CD4-positive, alpha-beta memory T cell (primary cell): ENCODE data around the gene KRT76. TPM values are rescaled to one million over a fixed set of nuclear protein-coding genes. Genes with fewer than 3 reads are reported as not detected.

ENCODE experiments used
- CTCF ChIA-PET: fragments of 350-600 bp; sonication (Branson Sonifier 250); formaldehyde crosslinking; loops from one replicate; lab custom pipeline; 2021; ENCODE audit warnings: inconsistent platforms; ENCODE audit not compliant: partially characterized antibody; lab: Charles Lee
- POLR2A ChIA-PET: fragments of 350-600 bp; sonication (Branson Sonifier 250); formaldehyde crosslinking; loops from one replicate; lab custom pipeline; 2021; ENCODE audit not compliant: partially characterized antibody; lab: Charles Lee
- DNase-seq, 5 donors: peaks; one replicate each; pipeline versions ENCODE4 v3.0.0 to v3.0.0-alpha.2; 2020 to 2022; ENCODE audit warnings: mixed read lengths in 1 of 5
- H3K27ac ChIP-seq: one replicate; pipeline ENCODE4 v1.7.0; 2013; ENCODE audit warnings: low read depth, low read length
- H3K27me3 ChIP-seq: 2 replicates; pipeline ENCODE4 v1.7.0; 2013; ENCODE audit warnings: mild to moderate bottlenecking, low read length, moderate library complexity; ENCODE audit not compliant: insufficient read depth
- H3K36me3 ChIP-seq: 2 replicates; pipeline ENCODE4 v1.7.0; 2013; ENCODE audit warnings: mild to moderate bottlenecking, low read length, moderate library complexity; ENCODE audit not compliant: insufficient read depth
- H3K4me1 ChIP-seq: 2 replicates; pipeline ENCODE4 v1.7.0; 2013; ENCODE audit warnings: mild to moderate bottlenecking, low read length, moderate library complexity; ENCODE audit not compliant: insufficient read depth
- H3K4me3 ChIP-seq, 2 donors: one replicate each; pipeline ENCODE4 v1.7.0; 2013; ENCODE audit warnings: low read length in 2 of 2, mild to moderate bottlenecking in 1 of 2
- H3K9me3 ChIP-seq, 2 donors: one replicate each; pipeline ENCODE4 v1.7.0; 2013; ENCODE audit warnings: low read length in 2 of 2, control low read depth in 1 of 2; ENCODE audit not compliant: control insufficient read depth in 1 of 2
- H3K27ac Mint-ChIP-seq, 7 donors: one replicate each; pipeline ENCODE4 v1.8.0; 2020 to 2021; ENCODE audit warnings: mixed read lengths in 7 of 7, mild to moderate bottlenecking in 6 of 7, inconsistent platforms in 3 of 7, moderate library complexity in 3 of 7
- H3K27me3 Mint-ChIP-seq, 2 donors: one replicate each; pipeline ENCODE4 v1.8.0; 2020 to 2021; ENCODE audit warnings: mixed read lengths in 2 of 2
- H3K36me3 Mint-ChIP-seq, 2 donors: one replicate each; pipeline ENCODE4 v1.8.0; 2020 to 2021; ENCODE audit warnings: mixed read lengths in 2 of 2, inconsistent platforms in 1 of 2, mild to moderate bottlenecking in 1 of 2
- H3K4me1 Mint-ChIP-seq, 4 donors: one replicate each; pipeline ENCODE4 v1.8.0; 2020 to 2021; ENCODE audit warnings: mixed read lengths in 4 of 4, mild to moderate bottlenecking in 1 of 4
- H3K4me3 Mint-ChIP-seq, 8 donors: one replicate each; pipeline ENCODE4 v1.8.0; 2020 to 2021; ENCODE audit warnings: mixed read lengths in 8 of 8, mild to moderate bottlenecking in 7 of 8, moderate library complexity in 6 of 8, inconsistent platforms in 3 of 8
- H3K9me3 Mint-ChIP-seq, 8 donors: one replicate each; pipeline ENCODE4 v1.8.0; 2020 to 2021; ENCODE audit warnings: mixed read lengths in 8 of 8, mild to moderate bottlenecking in 5 of 8, inconsistent platforms in 3 of 8, moderate library complexity in 1 of 8
- intact Hi-C: fragments of 100-400 bp; cut with micrococcal nuclease; formaldehyde crosslinking; loops from one replicate; pipeline ENCODE4 v1.15.1; 2023
- polyA plus RNA-seq, 2 donors: library from polyadenylated mRNA; unstranded; fragments of 300-500 nt; fragmentation: Illumina TruSeq; gene quantifications; one replicate each; pipeline ENCODE4 v1.2.3, GENCODE V29; 2021
- total RNA-seq, 2 experiments: library from RNA; stranded (reverse); gene quantifications; one replicate each; pipeline ENCODE4 v1.2.3, GENCODE V29; 2021

Gene KRT76
- total and polyA plus RNA-seq, 4 experiments from 2014 or later, result not detected

DNA sequence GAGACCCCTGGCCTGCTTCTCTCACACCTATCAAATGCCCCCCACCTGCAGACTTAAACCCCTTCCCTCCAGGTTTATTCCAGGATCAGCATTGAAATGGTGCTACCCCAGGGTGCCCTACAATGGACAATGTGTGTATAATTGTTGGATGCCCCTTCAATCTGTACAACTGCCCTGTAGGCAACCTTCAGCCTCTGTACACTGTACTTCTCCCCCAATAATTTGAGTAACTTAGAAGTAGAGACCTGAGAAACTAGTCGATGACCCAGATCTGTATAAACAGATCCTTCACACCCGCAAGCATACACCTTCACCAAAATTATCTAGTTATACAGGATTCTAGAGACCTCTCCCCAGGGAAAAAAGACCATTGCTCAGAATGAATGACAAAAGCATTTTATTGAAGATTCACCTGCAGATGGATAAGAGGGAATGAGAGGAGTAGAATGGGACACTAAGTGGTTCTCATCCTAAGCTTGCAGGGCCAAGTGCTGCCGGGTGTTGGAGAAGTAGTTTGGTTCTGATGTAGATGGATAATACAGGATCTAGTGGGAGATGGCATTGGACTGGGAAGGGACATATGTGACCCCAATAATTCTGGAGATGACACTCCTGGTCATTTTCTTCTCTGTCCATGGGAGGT is 29.1 kb upstream of the KRT76 start:
- no peak overlapping the region for H3K27ac ChIP-seq
- no peaks in the 10 kb centered on the region for H3K4me1 Mint-ChIP-seq
- H3K36me3 ChIP-seq, result no peaks in the 10 kb centered on the region
- intact Hi-C loops, result no loop called here
- POLR2A ChIA-PET, result no interaction called here
- DNase-seq, result no peak
- no peaks in the 10 kb centered on the region for H3K36me3 Mint-ChIP-seq
- H3K27me3 ChIP-seq, result no peaks in the 10 kb centered on the region
- H3K9me3 ChIP-seq, result no peaks in the 10 kb centered on the region
- H3K4me1 ChIP-seq, result no peaks in the 10 kb centered on the region
- H3K4me3 ChIP-seq, result no peak overlapping the region
- CTCF ChIA-PET, result no interaction called here
- H3K9me3 Mint-ChIP-seq, result no peaks in the 10 kb centered on the region
- H3K27me3 Mint-ChIP-seq, result peaks cover 0 to 11% of the 10 kb centered on the region in 2 donors
- no peak overlapping the region for H3K27ac Mint-ChIP-seq
- H3K4me3 Mint-ChIP-seq, result no peak overlapping the region

- H3K27me3 Mint-ChIP-seq, result peaks cover 0 to 13% of the 10 kb centered on the region in 2 donors
- no peaks in the 10 kb centered on the region for H3K4me1 Mint-ChIP-seq
- no peaks in the 10 kb centered on the region for H3K36me3 Mint-ChIP-seq
- Histone ChIP-seq H3K36me3 (no peaks in the 10 kb centered on the region), H3K27ac (no peak overlapping the region), H3K9me3 (no peaks in the 10 kb centered on the region), H3K4me1 (no peaks in the 10 kb centered on the region), H3K27me3 (no peaks in the 10 kb centered on the region), H3K4me3 (no peak overlapping the region)
- intact Hi-C loops, result no loop called here
- no peak overlapping the region for H3K4me3 Mint-ChIP-seq
- H3K27ac Mint-ChIP-seq, result no peak overlapping the region
- H3K9me3 Mint-ChIP-seq, result no peaks in the 10 kb centered on the region
- CTCF ChIA-PET, result no interaction called here
- no peak for DNase-seq
- POLR2A ChIA-PET, result no interaction called here
These were observed 28.6 kb upstream of the KRT76 start for GRCh38 chr12:52805739-52806138.

GRCh38 chr12:52805000-52805399 is 27.9 kb upstream of the KRT76 start:
- no peak overlapping the region for H3K4me3 ChIP-seq
- DNase-seq, result no peak
- H3K4me3 Mint-ChIP-seq, result no peak overlapping the region
- CTCF ChIA-PET, result no interaction called here
- H3K27me3 ChIP-seq, result no peaks in the 10 kb centered on the region
- intact Hi-C loops, result no loop called here
- H3K36me3 ChIP-seq, result no peaks in the 10 kb centered on the region
- no peak overlapping the region for H3K27ac ChIP-seq
- POLR2A ChIA-PET, result no interaction called here
- H3K27me3 Mint-ChIP-seq, result peaks cover 0 to 13% of the 10 kb centered on the region in 2 donors
- H3K9me3 ChIP-seq, result no peaks in the 10 kb centered on the region
- H3K36me3 Mint-ChIP-seq, result no peaks in the 10 kb centered on the region
- no peaks in the 10 kb centered on the region for H3K9me3 Mint-ChIP-seq
- H3K4me1 ChIP-seq, result no peaks in the 10 kb centered on the region
- no peak overlapping the region for H3K27ac Mint-ChIP-seq
- H3K4me1 Mint-ChIP-seq, result no peaks in the 10 kb centered on the region

GRCh38 chr12:52802442-52802841 is 25.3 kb upstream of the KRT76 start:
- POLR2A ChIA-PET, result no interaction called here

GRCh38 chr12:52801773-52802172 is 24.6 kb upstream of the KRT76 start:
- Mint-ChIP-seq H3K4me1 (no peaks in the 10 kb centered on the region), H3K27ac (no peak overlapping the region)

More at GRCh38 chr12:52802442-52802841, 25.3 kb upstream of the KRT76 start:
- Histone ChIP-seq H3K36me3 (no peaks in the 10 kb centered on the region), H3K4me1 (no peaks in the 10 kb centered on the region), H3K27ac (no peak overlapping the region), H3K9me3 (no peaks in the 10 kb centered on the region), H3K27me3 (no peaks in the 10 kb centered on the region), H3K4me3 (no peak overlapping the region)
- H3K4me3 Mint-ChIP-seq, result no peak overlapping the region
- H3K36me3 Mint-ChIP-seq, result no peaks in the 10 kb centered on the region
- intact Hi-C loops, result no loop called here
- H3K4me1 Mint-ChIP-seq, result no peaks in the 10 kb centered on the region
- CTCF ChIA-PET, result no interaction called here
- H3K27ac Mint-ChIP-seq, result no peak overlapping the region
- no peak for DNase-seq
- H3K27me3 Mint-ChIP-seq, result peaks cover 2 to 5% of the 10 kb centered on the region in 2 donors
- peaks cover 0 to 2% (median 0%) of the 10 kb centered on the region in 8 donors for H3K9me3 Mint-ChIP-seq

DNA sequence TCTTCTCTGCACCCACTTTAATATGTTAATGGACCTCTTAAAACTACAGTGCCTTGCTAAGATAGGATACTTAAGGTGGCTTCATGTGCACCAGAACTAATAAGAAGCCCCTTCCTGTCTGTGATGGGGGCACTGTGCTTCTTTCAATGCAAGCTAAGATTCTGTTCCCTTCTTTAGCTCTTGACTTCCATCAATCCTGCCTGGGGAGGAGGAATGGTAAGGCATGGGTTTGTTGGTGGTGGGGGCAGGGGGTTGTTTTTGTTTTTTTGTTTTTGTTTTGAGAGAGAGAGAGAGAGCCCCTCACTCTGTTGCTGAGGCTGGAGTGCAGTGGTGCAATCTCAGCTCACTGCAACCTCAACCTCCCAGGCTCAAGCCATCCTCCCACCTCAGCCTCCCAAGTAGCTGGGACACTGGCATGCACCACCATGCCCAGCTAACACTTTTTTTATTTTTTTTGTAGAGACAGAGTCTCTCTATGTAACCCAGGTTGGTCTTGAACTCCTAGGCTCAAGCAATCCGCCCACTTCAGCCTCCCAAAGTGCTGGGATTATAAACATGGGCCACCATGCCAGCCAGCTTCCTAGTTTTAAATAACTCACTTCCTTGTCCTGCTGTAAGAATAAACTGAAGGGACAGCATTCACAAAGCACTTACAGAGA is 23.2 kb upstream of the KRT76 start:
- no peak overlapping the region for H3K27ac Mint-ChIP-seq
- Histone ChIP-seq H3K4me3 (no peak overlapping the region), H3K9me3 (no peaks in the 10 kb centered on the region), H3K36me3 (no peaks in the 10 kb centered on the region), H3K27ac (no peak overlapping the region), H3K27me3 (no peaks in the 10 kb centered on the region), H3K4me1 (no peaks in the 10 kb centered on the region)
- intact Hi-C loops, result no loop called here
- H3K4me3 Mint-ChIP-seq, result no peak overlapping the region
- H3K9me3 Mint-ChIP-seq, result peaks cover 0 to 2% (median 0%) of the 10 kb centered on the region in 8 donors
- DNase-seq, result no peak
- CTCF ChIA-PET, result interaction anchor here (1.0 kb wide), 1 partner anchor 85 kb away, joined by 3 read pairs; no protein-coding TSS in a partner anchor
- no peaks in the 10 kb centered on the region for H3K4me1 Mint-ChIP-seq
- peaks cover 4 to 5% of the 10 kb centered on the region in 2 donors for H3K27me3 Mint-ChIP-seq
- POLR2A ChIA-PET, result no interaction called here
- no peaks in the 10 kb centered on the region for H3K36me3 Mint-ChIP-seq

More at GRCh38 chr12:52801773-52802172, 24.6 kb upstream of the KRT76 start:
- no peaks in the 10 kb centered on the region for H3K4me1 ChIP-seq
- H3K9me3 ChIP-seq, result no peaks in the 10 kb centered on the region
- ChIA-PET POLR2A (no interaction called here), CTCF (no interaction called here)
- H3K27me3 ChIP-seq, result no peaks in the 10 kb centered on the region
- H3K27ac ChIP-seq, result no peak overlapping the region
- H3K4me3 ChIP-seq, result no peak overlapping the region
- DNase-seq, result no peak
- Mint-ChIP-seq H3K36me3 (no peaks in the 10 kb centered on the region), H3K27me3 (peaks cover 2 to 5% of the 10 kb centered on the region in 2 donors), H3K4me3 (no peak overlapping the region), H3K9me3 (peaks cover 0 to 2% (median 0%) of the 10 kb centered on the region in 8 donors)
- H3K36me3 ChIP-seq, result no peaks in the 10 kb centered on the region
- intact Hi-C loops, result no loop called here

DNA sequence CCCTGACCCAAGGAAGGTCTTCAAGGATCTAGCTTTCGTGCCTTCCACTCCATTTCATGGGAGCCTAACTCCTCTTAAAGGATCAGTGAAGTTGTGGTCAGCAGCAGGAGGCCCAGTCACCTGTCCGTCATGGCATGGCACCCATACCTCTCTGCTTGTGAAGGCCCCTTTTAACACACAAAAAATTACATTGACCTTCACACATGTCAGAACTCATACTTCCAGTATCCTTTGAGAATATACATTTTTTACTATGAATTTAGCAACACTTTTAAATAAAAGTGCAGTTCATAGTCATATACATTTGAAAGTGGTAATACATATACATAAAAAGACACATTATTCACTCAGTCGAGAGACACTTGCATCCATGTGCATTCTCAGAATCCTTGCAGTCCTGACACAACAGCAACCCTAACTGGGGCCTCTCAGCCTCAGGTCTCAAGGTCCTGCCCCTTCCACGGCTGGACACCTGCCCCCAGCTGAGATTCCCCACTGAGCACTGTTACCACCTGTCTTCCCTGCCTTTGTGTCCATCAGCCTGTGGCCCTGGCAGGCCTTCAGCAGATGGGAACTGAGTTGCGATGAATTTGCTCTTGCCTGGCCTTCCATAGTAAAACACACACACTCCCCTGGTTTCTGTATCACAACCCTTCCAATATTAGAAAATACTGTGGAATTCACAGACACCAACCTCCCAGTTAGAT is 22.5 kb upstream of the KRT76 start:
- ChIA-PET CTCF (interaction anchor here (1.0 kb wide), 1 partner anchor 86 kb away, joined by 3 read pairs; no protein-coding TSS in a partner anchor), POLR2A (no interaction called here)
- H3K27me3 Mint-ChIP-seq, result peaks cover 4 to 5% of the 10 kb centered on the region in 2 donors
- H3K4me3 Mint-ChIP-seq, result no peak overlapping the region
- intact Hi-C loops, result no loop called here
- H3K36me3 ChIP-seq, result no peaks in the 10 kb centered on the region
- H3K36me3 Mint-ChIP-seq, result no peaks in the 10 kb centered on the region
- H3K4me3 ChIP-seq, result no peak overlapping the region
- H3K4me1 Mint-ChIP-seq, result no peaks in the 10 kb centered on the region
- no peak overlapping the region for H3K27ac ChIP-seq
- no peaks in the 10 kb centered on the region for H3K4me1 ChIP-seq
- no peaks in the 10 kb centered on the region for H3K9me3 ChIP-seq
- peaks cover 0 to 2% (median 0%) of the 10 kb centered on the region in 8 donors for H3K9me3 Mint-ChIP-seq
- no peaks in the 10 kb centered on the region for H3K27me3 ChIP-seq
- H3K27ac Mint-ChIP-seq, result no peak overlapping the region
- no peak for DNase-seq
